K562 (cell line): Measurements from ENCODE around the gene SIPA1L2. TPM values are rescaled to one million over a fixed set of nuclear protein-coding genes. Genes with fewer than 3 reads are reported as not detected.

Experiments used
- ATAC-seq: fragments of 200-7000 bp; cut with Tn5 transposase; 3 replicates; pipeline ENCODE4 v1.9.1; 2020; ENCODE audit warnings: moderate library complexity
- BruUV-seq: library from RNA; stranded (reverse); fragments of 400-500 nt; replicated peaks from 2 replicates; lab custom pipeline; 2021; lab: Mats Ljungman, UMichigan
- CTCF ChIA-PET: fragments of 300-600 bp; formaldehyde crosslinking; extraction: SDS; loops from one replicate; lab custom pipeline; 2021; ENCODE audit warnings: low intra/inter-chr PET ratio; lab: Yijun Ruan, JAX
- POLR2A ChIA-PET: fragments of 300-600, 350-650 bp; sonication (Branson Sonifier 250); formaldehyde crosslinking; extraction: SDS; loops from one replicate; lab custom pipeline; 2021; ENCODE audit warnings: antibody characterized with exemption, inconsistent platforms; lab: Yijun Ruan, JAX
- DNase-seq, 4 experiments: peaks; one replicate each; pipeline versions ENCODE4 v3.0.0 to v3.0.0-alpha.2; 2011 to 2018; ENCODE audit warnings: low spot score in 3 of 4, mixed read lengths in 3 of 4; ENCODE audit errors: extremely low read depth in 1 of 4
- FAIRE-seq: peaks from 2 replicates; lab custom pipeline; 2011; peaks lifted over from hg19 to GRCh38; lab: Jason Lieb, UNC
- H2AFZ ChIP-seq: 2 replicates; pipeline ENCODE4 v1.6.0; 2011; ENCODE audit warnings: low read depth, low read length, control low read depth, inconsistent platforms
- H3K27ac ChIP-seq: fragments of 200-600 bp; 3 replicates; pipeline ENCODE4 v1.8.0; 2011; ENCODE audit warnings: low read depth, mild to moderate bottlenecking, control low read depth, inconsistent platforms, low read length, moderate library complexity, mixed read lengths; ENCODE audit errors: extremely low read depth
- H3K27me3 ChIP-seq, 2 experiments: fragments of 300-600 bp in 1 of 2; 2 replicates in 1 of 2; 3 replicates in 1 of 2; pipeline versions ENCODE4 v1.6.0 to v1.8.0; 2011; ENCODE audit warnings: inconsistent platforms in 2 of 2, low read length in 2 of 2, mild to moderate bottlenecking in 1 of 2, mixed read lengths in 1 of 2, moderate library complexity in 1 of 2; ENCODE audit not compliant: control insufficient read depth in 2 of 2, insufficient read depth in 2 of 2
- H3K36me3 ChIP-seq: fragments of 300-600 bp; 3 replicates; pipeline ENCODE4 v1.8.0; 2011; ENCODE audit warnings: mild to moderate bottlenecking, low read length, inconsistent platforms; ENCODE audit not compliant: control insufficient read depth, insufficient read depth
- H3K4me1 ChIP-seq, 2 experiments: fragments of 200-600 bp in 1 of 2; replicated peaks in 1 of 2; 2 replicates in 1 of 2; 3 replicates in 1 of 2; pipeline versions ENCODE4 v1.5.1 to v1.8.0; 2011; ENCODE audit warnings: inconsistent platforms in 2 of 2, low read length in 2 of 2, mild to moderate bottlenecking in 1 of 2, mixed read lengths in 1 of 2, moderate library complexity in 1 of 2; ENCODE audit not compliant: control insufficient read depth in 2 of 2, insufficient read depth in 2 of 2
- H3K4me2 ChIP-seq: 2 replicates; pipeline ENCODE4 v1.6.1; 2011; ENCODE audit warnings: low read length, control low read depth, inconsistent platforms, mixed read lengths; ENCODE audit not compliant: insufficient read depth
- H3K4me3 ChIP-seq: fragments of 200-600 bp; sonication (generic), shearing (Covaris generic); 2 replicates; pipeline ENCODE4 v1.5.1; 2016; ENCODE audit warnings: control low read depth, inconsistent platforms
- H3K79me2 ChIP-seq: fragments of 200-600 bp; 3 replicates; pipeline ENCODE4 v1.8.0; 2011; ENCODE audit warnings: low read length, inconsistent platforms; ENCODE audit not compliant: control insufficient read depth, insufficient read depth
- H3K9ac ChIP-seq, 2 experiments: 2 replicates each; pipeline versions ENCODE4 v1.6.0 to v1.6.1; 2011; ENCODE audit warnings: low read depth in 2 of 2, low read length in 2 of 2, control low read depth in 1 of 2, inconsistent platforms in 1 of 2, mild to moderate bottlenecking in 1 of 2, mixed read lengths in 1 of 2; ENCODE audit not compliant: insufficient read depth in 1 of 2
- H3K9me1 ChIP-seq: one replicate; pipeline ENCODE4 v1.6.0; 2011; ENCODE audit warnings: inconsistent platforms, mild to moderate bottlenecking, low read length, moderate library complexity; ENCODE audit not compliant: control insufficient read depth, insufficient read depth
- H3K9me3 ChIP-seq: replicated peaks from 2 replicates; pipeline ENCODE4 v1.5.1; 2011; ENCODE audit warnings: low read depth, low read length, inconsistent platforms; ENCODE audit not compliant: control insufficient read depth, insufficient read depth
- H4K20me1 ChIP-seq: replicated peaks from 2 replicates; pipeline ENCODE4 v1.6.1; 2011; ENCODE audit warnings: low read length, inconsistent platforms, mixed read lengths; ENCODE audit not compliant: control insufficient read depth, insufficient read depth
- DNMT1 ChIP-seq: fragments of 450-650 bp; IDR thresholded peaks from 2 replicates; pipeline ENCODE4 v1.6.1; 2016; ENCODE audit warnings: antibody characterized with exemption, mild to moderate bottlenecking
- KLF13 ChIP-seq: fragments of 450-650 bp; IDR thresholded peaks from 2 replicates; pipeline ENCODE4 v1.6.1; 2016; ENCODE audit warnings: missing genetic modification characterization, low read depth, mild to moderate bottlenecking, missing compliant biosample characterization, moderate library complexity, borderline replicate concordance
- SMAD2 ChIP-seq: fragments of 150-350 bp; IDR thresholded peaks from 2 replicates; pipeline ENCODE4 v1.6.1; 2014; ENCODE audit warnings: low read depth, mild to moderate bottlenecking, low read length
- SMARCA4 ChIP-seq: fragments of 450-650 bp; IDR thresholded peaks from 2 replicates; pipeline ENCODE4 v1.6.1; 2016
- ZNF79 ChIP-seq: fragments of 250-450 bp; sonication (Bioruptor Pico); IDR thresholded peaks from 2 replicates; pipeline ENCODE4 v1.4.0; 2020; ENCODE audit warnings: low read depth, mild to moderate bottlenecking, moderate library complexity
- WGBS: fragments of 100-300 bp; shearing (Covaris generic); methylation state at CpG from one replicate; pipeline ENCODE4 v1.1.6; 2016; ENCODE audit warnings: low coverage, mixed read lengths; ENCODE audit not compliant: insufficient coverage; ENCODE audit errors: missing lambda C conversion rate; 5-methylcytosine and 5-hydroxymethylcytosine counted together
- in situ Hi-C: fragments of 300-500 bp; cut with MboI; formaldehyde crosslinking; loops from 4 replicates; pipeline ENCODE4 v1.15.0; 2018; ENCODE audit warnings: inconsistent platforms, mixed read lengths
- intact Hi-C: fragments of 100-400 bp; cut with micrococcal nuclease; formaldehyde crosslinking; loops from 2 replicates; pipeline ENCODE4 v1.14.2; 2022
- polyA plus RNA-seq, 8 experiments: library from polyadenylated mRNA; depleted of rRNA in 4 of 8; stranded (reverse) in 5 of 8; unstranded in 3 of 8; fragments of >200 nt; fragmentation: Nextera tagmentation in 2 of 8; fragmentation: Illumina TruSeq in 1 of 8; extraction: Ambion mirVana in 2 of 8; extraction: Trizol in 1 of 8; gene quantifications; 2 replicates each; pipeline versions ENCODE4 v1.2.1 to v1.2.3, GENCODE V29; 2011 to 2014; ENCODE audit warnings: inconsistent platforms in 1 of 8, missing spikeins in 1 of 8
- total RNA-seq, 7 experiments: library from RNA; depleted of rRNA in 6 of 7; stranded (reverse); fragments of >200 nt in 6 of 7; fragmentation: Illumina TruSeq in 2 of 7; extraction: Trizol in 2 of 7; gene quantifications; 2 replicates each; pipeline versions ENCODE4 v1.2.1 to v1.2.3, GENCODE V29; 2011 to 2021; ENCODE audit warnings: low replicate concordance in 1 of 7
- TF ChIP-seq, protein P1 (sequence below): fragments of 450-650 bp; formaldehyde crosslinking; IDR thresholded peaks from 2 replicates; pipeline ENCODE4 v1.4.0; 2020; ENCODE audit warnings: mild to moderate bottlenecking, mixed read lengths
- TF ChIP-seq, protein P2 (sequence below): fragments of 250-450 bp; sonication (Bioruptor Pico); IDR thresholded peaks from 2 replicates; pipeline ENCODE4 v1.4.0; 2020; ENCODE audit warnings: borderline replicate concordance
- TF ChIP-seq, protein P3 (sequence below): fragments of 150-350 bp; conservative IDR thresholded peaks from 2 replicates; pipeline ENCODE4 v1.6.1; 2014; ENCODE audit warnings: low read length

Gene SIPA1L2
- total and polyA plus RNA-seq, 9 of the 15 experiments (the other 6 are each of a cell fraction or from before 2014, with no cell fraction given): 0.04 to 0.22 (median 0.06) TPM; not detected in 5

DNA sequence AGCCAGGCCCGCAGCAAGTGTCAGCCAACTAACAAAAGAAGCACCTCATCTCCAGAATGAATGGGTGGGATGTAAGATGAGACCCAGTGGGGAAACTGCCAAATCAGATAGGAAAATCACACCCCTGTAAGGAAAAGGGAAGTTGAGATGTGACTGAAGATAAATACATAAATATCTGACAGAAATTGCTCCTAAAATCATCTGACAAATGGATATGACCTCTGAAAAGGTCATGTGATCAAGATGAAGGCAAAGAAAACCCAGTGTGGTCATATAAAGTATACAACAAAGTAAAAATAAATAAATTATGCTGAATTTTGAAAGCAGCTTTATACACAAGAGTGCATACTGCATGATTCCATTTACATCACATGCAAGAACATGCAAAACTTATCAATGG, 12.7 kb downstream of the SIPA1L2 start:
- POLR2A ChIA-PET: no interaction called here
- FAIRE-seq: no peak
- Histone ChIP-seq H3K27me3 (no peaks in the 10 kb centered on the region), H3K4me1 (no peaks in the 10 kb centered on the region; a peak in 1 of 5 replicates), H3K4me2 (no peak overlapping the region), H3K36me3 (no peaks in the 10 kb centered on the region), H2AFZ (no peak overlapping the region), H3K79me2 (no peaks in the 10 kb centered on the region), H3K9ac (no peak overlapping the region), H3K4me3 (no peak overlapping the region), H3K9me1 (no peaks in the 10 kb centered on the region), H4K20me1 (no peaks in the 10 kb centered on the region), H3K27ac (no peak overlapping the region), H3K9me3 (no peaks in the 10 kb centered on the region)
- CTCF ChIA-PET: no interaction called here
- BruUV-seq: no TSS peak
- in situ Hi-C loops (no loop called here), intact Hi-C loops (no loop called here)
- DNase-seq: no peak
- WGBS: 0% methylated on average over 1 of the region's 1 CpG
- no peak for TF ChIP-seq SMAD2
- TF ChIP-seq, protein P1, sequence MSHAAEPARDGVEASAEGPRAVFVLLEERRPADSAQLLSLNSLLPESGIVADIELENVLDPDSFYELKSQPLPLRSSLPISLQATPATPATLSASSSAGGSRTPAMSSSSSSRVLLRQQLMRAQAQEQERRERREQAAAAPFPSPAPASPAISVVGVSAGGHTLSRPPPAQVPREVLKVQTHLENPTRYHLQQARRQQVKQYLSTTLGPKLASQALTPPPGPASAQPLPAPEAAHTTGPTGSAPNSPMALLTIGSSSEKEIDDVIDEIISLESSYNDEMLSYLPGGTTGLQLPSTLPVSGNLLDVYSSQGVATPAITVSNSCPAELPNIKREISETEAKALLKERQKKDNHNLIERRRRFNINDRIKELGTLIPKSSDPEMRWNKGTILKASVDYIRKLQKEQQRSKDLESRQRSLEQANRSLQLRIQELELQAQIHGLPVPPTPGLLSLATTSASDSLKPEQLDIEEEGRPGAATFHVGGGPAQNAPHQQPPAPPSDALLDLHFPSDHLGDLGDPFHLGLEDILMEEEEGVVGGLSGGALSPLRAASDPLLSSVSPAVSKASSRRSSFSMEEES (CRISPR knock-in tag): peak; percentile 86
- no peak for ATAC-seq

DNA sequence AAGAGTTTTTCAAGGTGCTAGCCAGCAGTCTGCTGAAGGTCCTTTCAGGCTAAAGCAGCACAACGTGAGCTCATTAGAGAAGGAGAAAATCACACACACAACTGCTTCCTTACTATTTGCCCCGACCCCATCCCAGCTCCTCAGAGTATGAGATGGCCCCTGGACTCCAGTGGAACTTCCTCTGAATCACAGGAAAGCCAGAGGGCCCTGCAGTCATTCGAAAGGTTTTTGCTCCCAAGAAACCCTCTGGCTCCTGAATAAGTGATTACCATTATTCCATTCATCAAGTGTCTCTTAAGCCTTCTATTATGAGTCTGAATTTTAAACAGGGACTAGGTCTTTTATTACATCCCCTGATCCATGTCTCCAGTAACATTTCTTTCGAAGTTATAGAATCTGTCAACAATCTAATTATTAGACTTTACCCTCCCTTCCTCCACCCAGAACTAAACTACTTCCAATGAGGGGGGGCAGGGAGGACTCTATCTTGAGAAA, 14.6 kb downstream of the SIPA1L2 start:
- FAIRE-seq (no peak), DNase-seq (no peak), ATAC-seq (no peak)
- Histone ChIP-seq H3K79me2 (no peaks in the 10 kb centered on the region), H3K27me3 (no peaks in the 10 kb centered on the region), H2AFZ (no peak overlapping the region), H3K9me1 (no peaks in the 10 kb centered on the region), H3K27ac (no peak overlapping the region), H3K4me2 (no peak overlapping the region), H3K4me3 (no peak overlapping the region), H3K36me3 (no peaks in the 10 kb centered on the region), H3K4me1 (no peaks in the 10 kb centered on the region; a peak in 1 of 5 replicates), H3K9ac (no peak overlapping the region), H4K20me1 (no peaks in the 10 kb centered on the region), H3K9me3 (no peaks in the 10 kb centered on the region)
- WGBS: 3% methylated on average over 4 of the region's 4 CpGs
- CTCF ChIA-PET: no interaction called here
- POLR2A ChIA-PET: no interaction called here
- intact Hi-C loops: no loop called here
- in situ Hi-C loops: no loop called here
- BruUV-seq: no TSS peak
- TF ChIP-seq, protein P2, sequence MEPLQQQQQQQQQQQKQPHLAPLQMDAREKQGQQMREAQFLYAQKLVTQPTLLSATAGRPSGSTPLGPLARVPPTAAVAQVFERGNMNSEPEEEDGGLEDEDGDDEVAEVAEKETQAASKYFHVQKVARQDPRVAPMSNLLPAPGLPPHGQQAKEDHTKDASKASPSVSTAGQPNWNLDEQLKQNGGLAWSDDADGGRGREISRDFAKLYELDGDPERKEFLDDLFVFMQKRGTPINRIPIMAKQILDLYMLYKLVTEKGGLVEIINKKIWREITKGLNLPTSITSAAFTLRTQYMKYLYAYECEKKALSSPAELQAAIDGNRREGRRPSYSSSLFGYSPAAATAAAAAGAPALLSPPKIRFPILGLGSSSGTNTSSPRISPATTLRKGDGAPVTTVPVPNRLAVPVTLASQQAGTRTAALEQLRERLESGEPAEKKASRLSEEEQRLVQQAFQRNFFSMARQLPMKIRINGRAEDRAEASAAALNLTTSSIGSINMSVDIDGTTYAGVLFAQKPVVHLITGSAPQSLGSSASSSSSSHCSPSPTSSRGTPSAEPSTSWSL (CRISPR knock-in tag): no peak
- TF ChIP-seq, protein P3, sequence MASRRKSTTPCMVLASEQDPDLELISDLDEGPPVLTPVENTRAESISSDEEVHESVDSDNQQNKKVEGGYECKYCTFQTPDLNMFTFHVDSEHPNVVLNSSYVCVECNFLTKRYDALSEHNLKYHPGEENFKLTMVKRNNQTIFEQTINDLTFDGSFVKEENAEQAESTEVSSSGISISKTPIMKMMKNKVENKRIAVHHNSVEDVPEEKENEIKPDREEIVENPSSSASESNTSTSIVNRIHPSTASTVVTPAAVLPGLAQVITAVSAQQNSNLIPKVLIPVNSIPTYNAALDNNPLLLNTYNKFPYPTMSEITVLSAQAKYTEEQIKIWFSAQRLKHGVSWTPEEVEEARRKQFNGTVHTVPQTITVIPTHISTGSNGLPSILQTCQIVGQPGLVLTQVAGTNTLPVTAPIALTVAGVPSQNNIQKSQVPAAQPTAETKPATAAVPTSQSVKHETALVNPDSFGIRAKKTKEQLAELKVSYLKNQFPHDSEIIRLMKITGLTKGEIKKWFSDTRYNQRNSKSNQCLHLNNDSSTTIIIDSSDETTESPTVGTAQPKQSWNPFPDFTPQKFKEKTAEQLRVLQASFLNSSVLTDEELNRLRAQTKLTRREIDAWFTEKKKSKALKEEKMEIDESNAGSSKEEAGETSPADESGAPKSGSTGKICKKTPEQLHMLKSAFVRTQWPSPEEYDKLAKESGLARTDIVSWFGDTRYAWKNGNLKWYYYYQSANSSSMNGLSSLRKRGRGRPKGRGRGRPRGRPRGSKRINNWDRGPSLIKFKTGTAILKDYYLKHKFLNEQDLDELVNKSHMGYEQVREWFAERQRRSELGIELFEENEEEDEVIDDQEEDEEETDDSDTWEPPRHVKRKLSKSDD: no peak
- TF ChIP-seq SMAD2: no peak
- TF ChIP-seq DNMT1: no peak
- no peak for TF ChIP-seq SMARCA4
- no peak for TF ChIP-seq ZNF79 (CRISPR knock-in tag)
- TF ChIP-seq KLF13 (tag): no peak
